22Rv1 (cell line): Measurements from ENCODE around the gene KCNK7.

Experiments
- H3K27ac ChIP-seq: fragments of 450-650 bp; 2 replicates; pipeline ENCODE4 v1.5.1; 2017
- CTCF ChIP-seq: fragments of 450-650 bp; IDR thresholded peaks from 2 replicates; pipeline ENCODE4 v1.5.1; 2017; ENCODE audit warnings: mild to moderate bottlenecking
- ZFX ChIP-seq: fragments of 450-650 bp; IDR thresholded peaks from 2 replicates; pipeline ENCODE4 v1.6.1; 2017; ENCODE audit warnings: antibody characterized with exemption, borderline replicate concordance

The KCNK7 gene

GRCh38 chr11:65579291-65579690 lies 16.3 kb downstream of the KCNK7 start:
- H3K27ac ChIP-seq = no peak overlapping the region
- no peak for TF ChIP-seq CTCF
- TF ChIP-seq ZFX = no peak

- H3K27ac ChIP-seq = no peak overlapping the region; the same call in 1 of the 2 replicates
- TF ChIP-seq ZFX (no peak), CTCF (no peak)
These were observed 16.9 kb downstream of the KCNK7 start for GRCh38 chr11:65578667-65579066.

- no peak overlapping the region; the same call in 1 of the 2 replicates for H3K27ac ChIP-seq
- no peak for TF ChIP-seq ZFX
These were observed 17.5 kb downstream of the KCNK7 start for GRCh38 chr11:65578134-65578533.

DNA sequence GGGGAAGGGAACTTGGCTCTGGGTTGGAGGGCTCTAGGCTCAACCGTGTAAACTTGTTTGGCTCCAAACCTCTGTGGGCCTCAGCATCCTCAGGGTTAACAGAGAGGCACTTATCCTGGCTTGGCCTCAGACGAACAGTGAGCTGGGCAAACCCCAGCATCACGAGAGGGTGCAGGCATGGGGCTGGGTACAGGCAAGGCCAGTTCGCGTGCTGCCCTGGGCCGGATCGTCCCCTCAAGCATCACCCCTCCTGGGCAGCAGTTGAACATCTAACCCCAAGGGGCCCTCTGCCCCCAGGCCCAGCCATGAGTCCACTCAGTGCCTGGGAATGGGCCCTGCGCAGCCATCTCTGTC lies 17.9 kb downstream of the KCNK7 start:
- H3K27ac ChIP-seq = peak overlapping the region; percentile 96; the same call in 1 of the 2 replicates
- TF ChIP-seq ZFX (no peak), CTCF (no peak)

- TF ChIP-seq ZFX (no peak), CTCF (no peak)
- peak overlapping the region; percentile 96; the same call in 1 of the 2 replicates for H3K27ac ChIP-seq
These were observed 18.5 kb downstream of the KCNK7 start for GRCh38 chr11:65576867-65577755.

GRCh38 chr11:65576232-65576866 lies 19.3 kb downstream of the KCNK7 start:
- peak overlapping the region; percentile 96 for H3K27ac ChIP-seq
- no peak for TF ChIP-seq ZFX
- no peak for TF ChIP-seq CTCF

GRCh38 chr11:65575568-65576231 lies 19.9 kb downstream of the KCNK7 start, which contains the start of gene EHBP1L1:
TSS of gene EHBP1L1 (plus strand) at chr11:65576053. CDS start at chr11:65576303, 250 bp downstream.
- H3K27ac ChIP-seq = peak within 1 kb of the TSS; percentile 96
- no peak for TF ChIP-seq ZFX
- TF ChIP-seq CTCF = no peak
